ENCODE measurements around the gene TRAF1. TPM values are rescaled to one million over a fixed set of nuclear protein-coding genes. Genes with fewer than 3 reads are reported as not detected.
A peak's percentile ranks its signal among the peaks of the same experiment; 100 is the strongest.

TRAF1 gene
- total RNA-seq, 1 experiment from 2014 or later, result 1.8 TPM

GRCh38 chr9:120936764-120937122, 10.1 kb upstream of the TRAF1 start (continued):
- TF ChIP-seq ZNF317 (CRISPR knock-in tag; IDR thresholded peaks at IDR 0.05; ENCODE audit: borderline replicate concordance, low read depth), result no peak

GRCh38 chr9:120936011-120936763, 9.6 kb upstream of the TRAF1 start:
- DNase-seq (ENCODE audit: low spot score) (peak; percentile 95), ATAC-seq (peak; percentile 97)
- Mint-ChIP-seq H3K36me3 (no peaks in the 10 kb centered on the region), H3K9me3 (no peaks in the 10 kb centered on the region), H3K4me3 (no peak overlapping the region), H3K27me3 (ENCODE audit: low read depth) (peaks cover 6% of the 10 kb centered on the region; the same call in 1 of the 2 replicates), H3K27ac (no peak overlapping the region), H3K4me1 (peaks cover 11% of the 10 kb centered on the region)
- CTCF ChIA-PET, result interaction anchor here (1.1 to 3.6 kb wide), 2 partner anchors 20 to 42 kb away, joined by 3 to 12 read pairs; no protein-coding TSS in a partner anchor
- TF ChIP-seq AFF4 (CRISPR knock-in tag; IDR thresholded peaks at IDR 0.05; ENCODE audit: borderline replicate concordance), result no peak
- TF ChIP-seq NR3C1 (CRISPR knock-in tag; conservative IDR thresholded peaks at IDR 0.05; ENCODE audit: low read depth), result no peak
- TF ChIP-seq GABPB1 (CRISPR knock-in tag; IDR thresholded peaks at IDR 0.05), result no peak
- no peak for TF ChIP-seq USF1 (CRISPR knock-in tag; IDR thresholded peaks at IDR 0.05)
- no peak for TF ChIP-seq RORB (CRISPR knock-in tag; IDR thresholded peaks at IDR 0.05)
- no peak for TF ChIP-seq ZNF396 (CRISPR knock-in tag; IDR thresholded peaks at IDR 0.05; ENCODE audit: borderline replicate concordance)
- TF ChIP-seq CTCF (IDR thresholded peaks at IDR 0.05), result peak; percentile 73; the same call in 1 of the 2 replicates
- TF ChIP-seq STAT6 (CRISPR knock-in tag; conservative IDR thresholded peaks at IDR 0.05; ENCODE audit: low read depth), result no peak
- TF ChIP-seq CREB1 (CRISPR knock-in tag; IDR thresholded peaks at IDR 0.05), result no peak
- POLR2A ChIA-PET, result no interaction called here

- POLR2A ChIA-PET, result no interaction called here
- H3K4me3 Mint-ChIP-seq, result no peak overlapping the region
- H3K4me1 Mint-ChIP-seq, result peaks cover 4% of the 10 kb centered on the region
- H3K27ac Mint-ChIP-seq, result no peak overlapping the region
- H3K27me3 Mint-ChIP-seq (ENCODE audit: low read depth), result peaks cover 6% of the 10 kb centered on the region; the same call in 1 of the 2 replicates
- no peaks in the 10 kb centered on the region for H3K9me3 Mint-ChIP-seq
- DNase-seq (ENCODE audit: low spot score) (no peak), ATAC-seq (no peak)
- CTCF ChIA-PET, result interaction anchor here (0.7 to 3.6 kb wide), 3 partner anchors 19 to 71 kb away, joined by 3 to 12 read pairs (median 3); no protein-coding TSS in a partner anchor
- no peaks in the 10 kb centered on the region for H3K36me3 Mint-ChIP-seq
- no peak for TF ChIP-seq ZNF532 (CRISPR knock-in tag; IDR thresholded peaks at IDR 0.05; ENCODE audit: borderline replicate concordance)
- TF ChIP-seq SOX15 (CRISPR knock-in tag; IDR thresholded peaks at IDR 0.05), result no peak
- no peak for TF ChIP-seq ATF3 (CRISPR knock-in tag; conservative IDR thresholded peaks at IDR 0.05)
- no peak for TF ChIP-seq ATF6 (CRISPR knock-in tag; IDR thresholded peaks at IDR 0.05)
- no peak for TF ChIP-seq TCF7 (CRISPR knock-in tag; IDR thresholded peaks at IDR 0.05; ENCODE audit: low read depth)
These were observed 8.8 kb upstream of the TRAF1 start for GRCh38 chr9:120935383-120935857.

All from WTC11 (cell line).